HG02970 (cell line): ENCODE results near the gene ESRRA.

ENCODE experiments used
- ATAC-seq: cut with Tn5 transposase; IDR thresholded peaks from one replicate; pipeline ENCODE4 v1.9.1; 2021; ENCODE audit warnings: mild to moderate bottlenecking, moderate library complexity, moderate number of reproducible peaks; ENCODE audit not compliant: unreplicated experiment, low FRiP score

The ESRRA gene

DNA sequence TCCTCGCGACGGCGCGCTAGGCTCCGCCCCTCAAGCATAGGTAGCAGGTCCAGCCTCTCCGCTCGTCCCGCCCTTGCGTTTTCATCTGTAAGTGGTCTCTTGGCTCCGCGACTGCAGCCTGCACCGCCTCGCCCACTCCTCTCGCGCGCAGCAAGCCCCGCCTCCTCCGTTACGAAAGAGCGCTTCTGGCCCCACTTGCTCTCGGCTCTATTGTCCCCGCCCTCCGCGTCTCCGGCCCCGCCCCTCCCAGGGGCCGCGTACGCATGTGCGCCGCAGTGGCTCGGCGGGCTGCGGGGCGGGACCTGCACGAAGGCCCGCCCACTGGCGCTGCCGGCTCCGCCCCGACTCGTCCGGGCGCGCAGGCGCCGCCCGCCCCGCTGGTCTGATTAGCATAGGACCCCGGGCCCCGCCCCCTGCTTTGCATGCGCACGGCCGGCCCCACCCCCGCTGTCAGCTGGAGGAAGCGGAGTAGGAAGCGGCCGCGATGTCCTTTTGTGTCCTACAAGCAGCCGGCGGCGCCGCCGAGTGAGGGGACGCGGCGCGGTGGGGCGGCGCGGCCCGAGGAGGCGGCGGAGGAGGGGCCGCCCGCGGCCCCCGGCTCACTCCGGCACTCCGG, at the start of gene ESRRA:
Gene ESRRA, plus strand, starts transcription at position 450 of the 616 bp plus-strand sequence. CDS start 1,656 bp downstream, outside the sequence.
- ATAC-seq, result peak; percentile 72

DNA sequence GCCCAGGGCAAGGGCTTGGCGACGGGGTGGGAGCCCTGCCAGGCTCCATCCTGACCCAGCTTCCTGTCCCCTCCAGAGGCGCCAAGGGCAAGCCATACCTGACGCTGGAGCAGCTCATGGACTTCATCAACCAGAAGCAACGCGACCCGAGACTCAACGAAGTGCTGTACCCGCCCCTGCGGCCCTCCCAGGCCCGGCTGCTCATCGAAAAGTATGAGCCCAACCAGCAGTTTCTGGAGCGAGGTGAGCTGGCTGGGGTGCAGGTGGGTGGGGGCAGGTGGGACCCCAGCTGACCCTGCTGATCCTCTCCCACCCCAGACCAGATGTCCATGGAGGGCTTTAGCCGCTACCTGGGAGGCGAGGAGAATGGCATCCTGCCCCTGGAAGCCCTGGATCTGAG, 49.0 kb upstream of the ESRRA start:
- ATAC-seq, result no peak

- ATAC-seq, result no peak
Observed at GRCh38 chr11:64258356-64258755, 47.0 kb upstream of the ESRRA start.

DNA sequence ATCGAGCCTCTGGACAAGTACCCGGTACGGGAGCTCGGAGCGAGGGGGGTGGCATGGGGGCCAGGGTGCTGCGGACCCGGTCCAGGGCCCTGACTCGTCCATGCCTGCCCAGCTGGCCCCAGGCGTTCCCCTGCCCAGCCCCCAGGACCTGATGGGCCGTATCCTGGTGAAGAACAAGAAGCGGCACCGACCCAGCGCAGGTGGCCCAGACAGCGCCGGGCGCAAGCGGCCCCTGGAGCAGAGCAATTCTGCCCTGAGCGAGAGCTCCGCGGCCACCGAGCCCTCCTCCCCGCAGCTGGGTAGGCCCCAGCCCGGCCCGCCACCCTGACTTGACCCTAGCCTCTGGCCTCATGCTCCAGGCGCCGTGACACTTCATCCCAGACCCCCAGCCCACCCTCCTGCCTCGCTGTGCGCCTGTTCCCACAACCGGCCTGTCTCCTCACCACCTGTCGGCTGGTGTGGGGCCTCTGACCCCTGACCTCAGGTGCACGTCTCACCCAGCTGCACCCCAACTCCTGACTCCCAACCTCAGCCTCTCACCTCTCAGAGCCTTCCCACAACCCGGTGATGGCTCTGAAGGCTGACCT, 46.3 kb upstream of the ESRRA start:
- ATAC-seq, result no peak

DNA sequence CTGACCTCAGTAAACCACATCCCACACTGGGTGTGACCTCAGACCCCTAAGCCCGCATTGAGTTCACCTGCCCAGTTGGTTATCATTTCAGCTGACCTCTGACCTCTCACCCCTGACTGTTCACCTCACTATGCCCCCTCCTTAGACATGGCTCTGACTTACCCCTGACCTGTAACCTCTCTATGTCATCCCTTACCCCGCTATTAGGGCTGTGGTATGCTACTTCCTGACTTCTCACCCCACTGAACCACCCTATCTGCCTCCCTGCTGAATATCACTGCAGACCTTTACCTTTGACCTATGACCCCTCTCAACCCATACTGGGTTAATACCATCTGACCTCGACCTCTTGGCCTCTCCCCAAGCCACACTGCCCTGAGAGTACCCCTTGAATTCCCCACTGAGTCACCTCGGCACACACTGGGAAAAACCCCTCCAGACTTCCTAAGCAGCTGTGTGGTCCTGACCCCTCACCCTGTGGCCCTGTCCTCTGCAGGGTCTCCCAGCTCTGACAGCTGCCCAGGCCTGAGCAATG, 45.7 kb upstream of the ESRRA start:
- no peak for ATAC-seq

DNA sequence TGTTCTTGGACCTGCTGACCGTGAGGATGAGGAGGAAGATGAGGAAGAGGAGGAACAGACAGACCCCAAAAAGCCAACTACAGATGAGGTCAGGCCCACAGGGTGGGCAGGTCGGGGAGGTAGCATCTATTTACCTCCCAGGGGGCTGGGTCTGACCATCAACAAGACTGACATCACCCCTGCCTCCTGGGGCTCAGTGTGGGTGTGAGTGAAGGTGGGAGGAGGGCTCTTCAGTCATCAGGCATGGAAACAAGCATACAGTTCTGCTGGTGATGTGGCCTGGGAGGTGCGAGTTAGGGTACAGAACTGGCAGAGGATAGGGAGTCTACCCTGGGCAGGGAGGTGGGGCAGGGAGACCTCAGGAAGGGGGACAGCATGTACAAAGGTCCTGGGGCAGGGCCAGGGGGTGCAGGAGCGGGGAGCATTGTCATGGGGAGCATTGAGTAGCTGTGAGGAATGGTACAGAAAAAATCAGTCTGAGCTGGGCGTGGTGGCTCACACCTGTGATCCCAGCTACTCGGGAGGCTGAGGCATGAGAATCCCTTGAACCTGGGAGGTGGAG, 45.1 kb upstream of the ESRRA start:
- ATAC-seq, result no peak

DNA sequence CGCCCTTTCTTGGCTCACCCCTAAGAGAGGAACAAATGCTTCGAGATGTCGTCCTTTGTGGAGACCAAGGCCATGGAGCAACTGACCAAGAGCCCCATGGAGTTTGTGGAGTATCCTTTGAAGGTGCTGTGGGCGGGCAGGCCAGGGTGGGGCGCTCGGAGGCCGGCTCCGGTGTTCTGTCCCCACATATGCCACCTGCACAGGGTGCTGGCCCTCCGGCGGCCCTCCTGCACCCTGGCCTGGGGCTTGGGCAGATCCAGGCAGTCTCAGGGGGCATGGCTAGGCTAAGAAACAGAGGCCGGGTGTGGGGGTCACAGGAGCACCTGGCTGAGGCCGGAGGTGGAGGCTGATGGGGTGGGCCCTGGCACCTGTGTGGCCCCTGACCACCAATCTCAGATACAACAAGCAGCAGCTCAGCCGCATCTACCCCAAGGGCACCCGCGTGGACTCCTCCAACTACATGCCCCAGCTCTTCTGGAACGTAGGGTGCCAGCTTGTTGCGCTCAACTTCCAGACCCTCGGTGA, 43.7 kb upstream of the ESRRA start:
- ATAC-seq, result no peak

GRCh38 chr11:64262271-64263002, 42.9 kb upstream of the ESRRA start:
- ATAC-seq, result no peak

GRCh38 chr11:64263021-64263946, 42.0 kb upstream of the ESRRA start:
- ATAC-seq, result no peak

GRCh38 chr11:64263947-64264317, 41.4 kb upstream of the ESRRA start:
- no peak for ATAC-seq

GRCh38 chr11:64264371-64264852, 40.9 kb upstream of the ESRRA start:
- ATAC-seq, result no peak

GRCh38 chr11:64265176-64266160, 39.9 kb upstream of the ESRRA start:
- ATAC-seq, result no peak

DNA sequence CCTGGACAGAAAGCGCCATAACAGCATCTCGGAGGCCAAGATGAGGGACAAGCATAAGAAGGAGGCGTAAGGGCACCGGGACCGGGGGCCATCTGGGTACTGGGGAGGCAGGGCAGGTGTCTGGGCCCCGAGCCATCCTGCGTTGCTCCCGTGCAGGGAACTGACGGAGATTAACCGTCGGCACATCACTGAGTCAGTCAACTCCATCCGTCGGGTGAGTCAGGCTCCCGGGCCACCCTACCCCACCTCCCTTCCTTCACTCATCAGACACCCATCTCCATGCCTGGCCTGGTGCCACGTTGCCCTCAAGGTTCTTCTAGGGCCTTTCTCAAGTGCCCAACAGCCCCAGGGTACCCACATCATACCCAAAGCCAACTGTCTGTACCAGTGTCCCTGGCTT, 39.0 kb upstream of the ESRRA start:
- ATAC-seq, result no peak

DNA sequence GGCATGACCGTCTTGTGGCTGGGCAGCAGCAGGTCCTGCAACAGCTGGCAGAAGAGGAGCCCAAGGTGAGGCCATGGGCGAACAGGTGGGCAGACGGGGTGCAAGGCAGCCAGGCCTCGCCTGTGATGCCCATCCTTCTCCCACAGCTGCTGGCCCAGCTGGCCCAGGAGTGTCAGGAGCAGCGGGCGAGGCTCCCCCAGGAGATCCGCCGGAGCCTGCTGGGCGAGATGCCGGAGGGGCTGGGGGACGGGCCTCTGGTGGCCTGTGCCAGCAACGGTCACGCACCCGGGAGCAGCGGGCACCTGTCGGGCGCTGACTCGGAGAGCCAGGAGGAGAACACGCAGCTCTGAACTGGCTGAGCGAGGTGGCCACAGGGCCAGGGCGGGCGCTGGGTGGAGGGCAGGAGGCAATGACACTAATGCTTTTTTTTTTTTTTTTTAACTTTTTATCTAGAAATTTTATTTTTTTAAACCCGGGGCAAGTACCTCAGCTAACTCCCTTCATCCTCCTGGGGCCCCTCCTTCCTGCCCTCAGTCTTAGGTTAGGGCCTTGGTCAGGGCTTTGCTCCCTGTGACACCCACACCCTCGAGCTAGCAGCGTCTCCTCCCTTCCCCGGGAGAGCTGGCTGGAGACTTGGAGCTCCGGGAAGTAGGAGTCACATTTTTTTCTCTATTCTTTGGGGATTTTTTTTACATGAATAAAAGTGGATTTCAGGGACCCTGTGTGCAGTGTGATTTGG, 37.9 kb upstream of the ESRRA start:
- no peak for ATAC-seq

DNA sequence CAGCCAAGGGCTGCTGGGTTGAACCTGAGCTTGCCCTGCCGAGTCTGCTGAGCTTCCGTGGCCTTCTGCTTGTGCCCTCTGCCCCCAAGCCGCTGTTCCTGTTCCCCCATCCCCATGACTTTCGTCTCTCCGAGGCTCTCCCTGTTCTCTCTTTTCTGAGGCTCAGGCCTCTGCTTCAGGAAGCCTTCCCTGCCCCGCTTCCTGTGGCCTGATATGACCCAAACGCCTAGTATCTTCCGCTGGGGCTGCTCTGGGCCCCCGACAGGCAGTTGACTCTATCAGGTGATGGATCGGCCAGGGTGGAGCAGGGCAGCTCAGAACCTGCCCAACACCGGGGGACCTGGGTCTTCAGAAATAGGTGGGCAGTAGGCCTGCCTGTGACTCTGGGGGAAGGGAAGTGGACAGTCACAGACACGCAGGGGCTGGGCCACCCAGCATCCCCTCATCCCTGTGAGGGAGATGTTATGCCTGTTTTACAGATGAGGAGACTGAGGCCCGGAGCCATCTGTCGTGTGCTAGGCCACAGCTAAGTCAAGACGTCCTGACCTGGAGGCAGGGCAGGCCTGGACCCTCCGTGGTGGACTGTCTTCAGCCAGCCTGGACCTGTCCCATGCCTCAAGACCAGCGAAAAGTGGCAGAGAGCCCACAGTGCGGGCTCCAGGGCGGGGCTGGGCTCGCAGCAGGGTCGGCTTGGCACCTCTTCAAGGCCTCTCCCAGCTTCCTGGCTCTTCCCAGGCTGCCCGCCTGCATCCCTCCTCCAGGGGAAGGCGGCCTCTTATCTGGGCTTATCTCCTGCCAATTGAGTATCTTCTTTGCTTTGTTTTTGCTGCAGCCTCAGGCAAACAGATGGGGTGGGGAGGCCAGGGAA, 37.1 kb upstream of the ESRRA start:
- no peak for ATAC-seq

- no peak for ATAC-seq
Observed at GRCh38 chr11:64268893-64269539, 36.3 kb upstream of the ESRRA start.
